IMR-90 (cell line): ENCODE measurements around the gene RPTOR. TPM values are rescaled to one million over a fixed set of nuclear protein-coding genes. Genes with fewer than 3 reads are reported as not detected.

Source experiments
- ATAC-seq: fragments of 200-7000 bp; cut with Tn5 transposase; 2 replicates; pipeline ENCODE4 v1.9.1; 2020; ENCODE audit warnings: low read depth, mild to moderate bottlenecking, moderate library complexity
- BruUV-seq: library from RNA; stranded (reverse); fragments of 400-500 nt; replicated peaks from 2 replicates; lab custom pipeline; 2021; lab: Mats Ljungman, UMichigan
- CTCF ChIA-PET: fragments of 300-600 bp; formaldehyde crosslinking; extraction: SDS; loops from one replicate; lab custom pipeline; 2021; ENCODE audit warnings: antibody characterized with exemption; lab: Yijun Ruan, JAX
- POLR2A ChIA-PET: fragments of 300-600 bp; sonication (Branson Sonifier 250); formaldehyde crosslinking; loops from one replicate; lab custom pipeline; 2022; ENCODE audit warnings: antibody characterized with exemption; ENCODE audit not compliant: unreplicated experiment; lab: Charles Lee
- DNase-seq: peaks from one replicate; pipeline ENCODE4 v3.0.0; 2013
- H2AFZ ChIP-seq: replicated peaks from 2 replicates; pipeline ENCODE3; 2013; ENCODE audit warnings: low read length, mild to moderate bottlenecking; ENCODE audit not compliant: poor library complexity
- H2AK5ac ChIP-seq: 2 replicates; pipeline ENCODE4 v1.6.1; 2013; ENCODE audit warnings: low read depth, low read length, inconsistent platforms
- H2AK9ac ChIP-seq: replicated peaks from 2 replicates; pipeline ENCODE3; 2013; ENCODE audit warnings: mild to moderate bottlenecking, low read depth, low read length, moderate library complexity; ENCODE audit not compliant: poor library complexity
- H2BK120ac ChIP-seq: 2 replicates; pipeline ENCODE4 v1.6.1; 2013; ENCODE audit warnings: low read depth, low read length, inconsistent platforms
- H2BK15ac ChIP-seq: 3 replicates; pipeline ENCODE4 v1.6.1; 2013; ENCODE audit warnings: low read depth, low read length, inconsistent platforms
- H2BK20ac ChIP-seq: 2 replicates; pipeline ENCODE4 v1.6.1; 2013; ENCODE audit warnings: low read depth, mild to moderate bottlenecking, inconsistent platforms, low read length, moderate library complexity
- H2BK5ac ChIP-seq: 2 replicates; pipeline ENCODE4 v1.6.1; 2013; ENCODE audit warnings: mild to moderate bottlenecking, low read depth, low read length, inconsistent platforms; ENCODE audit not compliant: poor library complexity, severe bottlenecking
- H3K14ac ChIP-seq: replicated peaks from 2 replicates; pipeline ENCODE4 v1.6.1; 2013; ENCODE audit warnings: low read depth, low read length, inconsistent platforms
- H3K18ac ChIP-seq: 2 replicates; pipeline ENCODE4 v1.6.1; 2013; ENCODE audit warnings: low read depth, low read length, control low read depth
- H3K23ac ChIP-seq: 2 replicates; pipeline ENCODE4 v1.6.1; 2013; ENCODE audit warnings: low read depth, low read length, inconsistent platforms
- H3K27ac ChIP-seq: 2 replicates; pipeline ENCODE4 v1.5.1; 2013; ENCODE audit warnings: mild to moderate bottlenecking, control low read depth, low read length; ENCODE audit not compliant: insufficient read depth
- H3K27me3 ChIP-seq: 2 replicates; pipeline ENCODE4 v1.6.1; 2013; ENCODE audit warnings: low read length; ENCODE audit not compliant: control insufficient read depth, insufficient read depth
- H3K36me3 ChIP-seq: 2 replicates; pipeline ENCODE4 v1.6.1; 2013; ENCODE audit warnings: low read length, mixed read lengths; ENCODE audit not compliant: control insufficient read depth, insufficient read depth
- H3K4ac ChIP-seq: 2 replicates; pipeline ENCODE4 v1.6.1; 2013; ENCODE audit warnings: low read depth, low read length, inconsistent platforms
- H3K4me1 ChIP-seq: 2 replicates; pipeline ENCODE4 v1.6.1; 2013; ENCODE audit warnings: low read length, mixed read lengths; ENCODE audit not compliant: control insufficient read depth, insufficient read depth
- H3K4me2 ChIP-seq: 2 replicates; pipeline ENCODE4 v1.6.1; 2013; ENCODE audit warnings: low read depth, mild to moderate bottlenecking, control low read depth, low read length, moderate library complexity
- H3K4me3 ChIP-seq: 2 replicates; pipeline ENCODE4 v1.5.1; 2013; ENCODE audit warnings: low read depth, mild to moderate bottlenecking, control low read depth, low read length, moderate library complexity; ENCODE audit not compliant: insufficient read depth
- H3K56ac ChIP-seq: 2 replicates; pipeline ENCODE4 v1.6.1; 2013; ENCODE audit warnings: low read length, inconsistent platforms; ENCODE audit not compliant: insufficient read depth; ENCODE audit errors: extremely low read depth
- H3K79me1 ChIP-seq, 2 experiments: 2 replicates each; pipeline ENCODE4 v1.6.1; 2013; ENCODE audit warnings: low read length in 2 of 2, inconsistent platforms in 1 of 2, low read depth in 1 of 2
- H3K9ac ChIP-seq: 2 replicates; pipeline ENCODE4 v1.6.1; 2013; ENCODE audit warnings: low read depth, low read length, control low read depth
- H3K9me1 ChIP-seq: 2 replicates; pipeline ENCODE4 v1.6.1; 2013; ENCODE audit warnings: low read length, inconsistent platforms; ENCODE audit not compliant: insufficient read depth
- H3K9me3 ChIP-seq: 2 replicates; pipeline ENCODE4 v1.6.1; 2013; ENCODE audit warnings: low read length; ENCODE audit not compliant: control insufficient read depth, insufficient read depth
- H4K20me1 ChIP-seq: 2 replicates; pipeline ENCODE4 v1.6.1; 2013; ENCODE audit warnings: low read length, inconsistent platforms; ENCODE audit not compliant: insufficient read depth
- H4K5ac ChIP-seq: 2 replicates; pipeline ENCODE4 v1.6.1; 2013; ENCODE audit warnings: mild to moderate bottlenecking, low read depth, low read length, control low read depth
- H4K8ac ChIP-seq, 2 experiments: 2 replicates each; pipeline ENCODE4 v1.6.1; 2013; ENCODE audit warnings: low read depth in 2 of 2, low read length in 2 of 2, control low read depth in 1 of 2, inconsistent platforms in 1 of 2
- H4K91ac ChIP-seq: 2 replicates; pipeline ENCODE4 v1.6.1; 2013; ENCODE audit warnings: low read depth, low read length, inconsistent platforms; ENCODE audit not compliant: insufficient read depth
- BHLHE40 ChIP-seq: fragments of 150-350 bp; IDR thresholded peaks from 2 replicates; pipeline ENCODE4 v1.6.1; 2016; ENCODE audit warnings: mild to moderate bottlenecking, low read depth, low read length
- CEBPB ChIP-seq: IDR thresholded peaks from 2 replicates; pipeline ENCODE4 v1.6.1; 2012; ENCODE audit warnings: low read depth, low read length, improper control_type of control experiment
- CHD1 ChIP-seq: IDR thresholded peaks from 2 replicates; pipeline ENCODE4 v1.6.1; 2012; ENCODE audit warnings: low read depth, low read length, improper control_type of control experiment
- CTCF ChIP-seq: conservative IDR thresholded peaks from 2 replicates; pipeline ENCODE4 v1.5.1; 2012; ENCODE audit warnings: mild to moderate bottlenecking, low read depth, low read length, improper control_type of control experiment
- ELK1 ChIP-seq: fragments of 150-350 bp; IDR thresholded peaks from 2 replicates; pipeline ENCODE4 v1.6.1; 2016; ENCODE audit warnings: low read depth, mild to moderate bottlenecking, low read length, moderate library complexity, borderline replicate concordance
- MAFK ChIP-seq: IDR thresholded peaks from 2 replicates; pipeline ENCODE4 v1.6.1; 2012; ENCODE audit warnings: low read depth, low read length, improper control_type of control experiment
- MAZ ChIP-seq: IDR thresholded peaks from 2 replicates; pipeline ENCODE4 v1.6.1; 2012; ENCODE audit warnings: low read depth, mild to moderate bottlenecking, low read length, improper control_type of control experiment, moderate library complexity, borderline replicate concordance
- MXI1 ChIP-seq: IDR thresholded peaks from 2 replicates; pipeline ENCODE4 v1.6.1; 2012; ENCODE audit warnings: low read depth, mild to moderate bottlenecking, low read length, moderate library complexity, borderline replicate concordance
- NFE2L2 ChIP-seq: fragments of 150-350 bp; IDR thresholded peaks from 2 replicates; pipeline ENCODE4 v1.6.1; 2016; ENCODE audit warnings: low read depth, mild to moderate bottlenecking, low read length
- POLR2A ChIP-seq: IDR thresholded peaks from 2 replicates; pipeline ENCODE4 v1.6.1; 2012; ENCODE audit warnings: mild to moderate bottlenecking, low read depth, low read length
- RAD21 ChIP-seq: IDR thresholded peaks from 2 replicates; pipeline ENCODE4 v1.6.1; 2012; ENCODE audit warnings: low read length, improper control_type of control experiment
- RCOR1 ChIP-seq: IDR thresholded peaks from 2 replicates; pipeline ENCODE4 v1.6.1; 2012; ENCODE audit warnings: mild to moderate bottlenecking, low read length, improper control_type of control experiment; ENCODE audit not compliant: insufficient replicate concordance
- RFX5 ChIP-seq: IDR thresholded peaks from 2 replicates; pipeline ENCODE4 v1.8.0; 2012; ENCODE audit warnings: low read depth, mild to moderate bottlenecking, low read length, moderate library complexity
- SMC3 ChIP-seq: fragments of 150-350 bp; IDR thresholded peaks from 2 replicates; pipeline ENCODE4 v1.6.1; 2016; ENCODE audit warnings: low read depth, mild to moderate bottlenecking, antibody characterized with exemption, low read length, moderate library complexity
- WGBS, 2 experiments: methylation state at CpG; one replicate each; pipeline versions ENCODE4 v1.1.5 to v1.1.7; 2013; ENCODE audit warnings: missing lambda C conversion rate in 2 of 2; ENCODE audit not compliant: insufficient read length in 1 of 2; ENCODE audit errors: extremely low coverage in 2 of 2; 5-methylcytosine and 5-hydroxymethylcytosine counted together
- dilution Hi-C: fragments of 300-500 bp; cut with HindIII; formaldehyde crosslinking; loops from one replicate; pipeline ENCODE4 v1.14.3; 2018; ENCODE audit warnings: low sequenced_read_pairs; ENCODE audit not compliant: unreplicated experiment
- in situ Hi-C: fragments of 300-500 bp; cut with MboI; formaldehyde crosslinking; loops from 3 replicates; pipeline ENCODE4 v1.14.3; 2019; ENCODE audit warnings: low sequenced_read_pairs, inconsistent platforms, mixed read lengths
- intact Hi-C: fragments of 100-400 bp; cut with micrococcal nuclease; formaldehyde crosslinking; loops from 2 replicates; pipeline ENCODE4 v1.10.0; 2022
- polyA plus RNA-seq, 3 experiments: library from polyadenylated mRNA; depleted of rRNA; stranded (reverse); fragments of >200 nt; gene quantifications; 2 replicates each; pipeline ENCODE4 v1.2.3, GENCODE V29; 2012; ENCODE audit warnings: low replicate concordance in 1 of 3
- total RNA-seq: library from RNA; depleted of rRNA; stranded (reverse); fragments of >200 nt; gene quantifications from 2 replicates; pipeline ENCODE4 v1.2.3, GENCODE V29; 2012
- TF ChIP-seq, protein P1 (sequence below): fragments of 150-350 bp; IDR thresholded peaks from 2 replicates; pipeline ENCODE4 v1.6.1; 2017; ENCODE audit warnings: mild to moderate bottlenecking, antibody characterized with exemption, low read length, low read depth

Gene RPTOR
- total and polyA plus RNA-seq, 2 of the 4 experiments (the other 2 are of a cell fraction), result 10.8 to 14.7 TPM

GRCh38 chr17:80786887-80787286, 242.2 kb downstream of the RPTOR start:
- no peak for ATAC-seq
- no peak for TF ChIP-seq MXI1
- no peak for TF ChIP-seq POLR2A
- TF ChIP-seq ELK1, result no peak
- no peak for TF ChIP-seq MAZ
- TF ChIP-seq RCOR1, result no peak
- TF ChIP-seq RFX5, result no peak
- TF ChIP-seq CTCF, result no peak
- TF ChIP-seq BHLHE40, result no peak
- no peak for TF ChIP-seq CHD1
- TF ChIP-seq NFE2L2, result no peak
- TF ChIP-seq, protein P1, sequence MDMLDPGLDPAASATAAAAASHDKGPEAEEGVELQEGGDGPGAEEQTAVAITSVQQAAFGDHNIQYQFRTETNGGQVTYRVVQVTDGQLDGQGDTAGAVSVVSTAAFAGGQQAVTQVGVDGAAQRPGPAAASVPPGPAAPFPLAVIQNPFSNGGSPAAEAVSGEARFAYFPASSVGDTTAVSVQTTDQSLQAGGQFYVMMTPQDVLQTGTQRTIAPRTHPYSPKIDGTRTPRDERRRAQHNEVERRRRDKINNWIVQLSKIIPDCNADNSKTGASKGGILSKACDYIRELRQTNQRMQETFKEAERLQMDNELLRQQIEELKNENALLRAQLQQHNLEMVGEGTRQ, result no peak
- TF ChIP-seq SMC3, result no peak
- TF ChIP-seq RAD21, result no peak
- TF ChIP-seq CEBPB, result no peak
- TF ChIP-seq MAFK, result no peak
- Histone ChIP-seq H2BK20ac (peak overlapping the region; percentile 58; the same call in 1 of the 2 replicates), H3K4me3 (no peak overlapping the region), H3K79me1 (peaks cover 33 to 76% of the 10 kb centered on the region in 2 experiments), H3K36me3 (no peaks in the 10 kb centered on the region), H3K4me2 (no peak overlapping the region), H3K4me1 (peaks cover 30% of the 10 kb centered on the region), H3K9ac (no peak overlapping the region), H2BK5ac (peak overlapping the region; percentile 22), H2AK5ac (peak overlapping the region; percentile 76), H2AFZ (no peak overlapping the region), H3K18ac (no peak overlapping the region), H4K8ac (0 out of 4 replicates have a peak overlapping the region, but pooled peaks of 1 of the 2 experiments have one; percentile 38), H3K4ac (peak overlapping the region; percentile 47; the same call in 1 of the 2 replicates), H3K56ac (no peak overlapping the region), H2BK15ac (peak overlapping the region; percentile 61; the same call in 1 of the 3 replicates), H3K9me3 (no peaks in the 10 kb centered on the region), H3K9me1 (peaks cover 30% of the 10 kb centered on the region), H3K14ac (no peak overlapping the region), H2BK120ac (peak overlapping the region; percentile 53; the same call in 1 of the 2 replicates), H4K5ac (no peak overlapping the region), H3K27ac (no peak overlapping the region), H3K23ac (no peak overlapping the region), H4K91ac (peak overlapping the region; percentile 69), H2AK9ac (no peak overlapping the region), H3K27me3 (no peaks in the 10 kb centered on the region), H4K20me1 (no peaks in the 10 kb centered on the region)
- ChIA-PET POLR2A (no interaction called here), CTCF (no interaction called here)
- dilution Hi-C loops (no loop called here), in situ Hi-C loops (no loop called here), intact Hi-C loops (no loop called here)
- BruUV-seq, result no TSS peak
- no CpG with 5 or more reads among the region's 8 CpGs for WGBS, 2 experiments
- no peak for DNase-seq
